HG03354 (cell line): Measurements from ENCODE around the gene QRFP.

Source experiments
- ATAC-seq: cut with Tn5 transposase; IDR thresholded peaks from one replicate; pipeline ENCODE4 v1.9.1; 2021; ENCODE audit warnings: mild to moderate bottlenecking; ENCODE audit not compliant: unreplicated experiment, poor library complexity, severe bottlenecking

Gene QRFP

GRCh38 chr9:130893341-130894101, 3.1 kb downstream of the QRFP start:
- no peak for ATAC-seq

- no peak for ATAC-seq
Observed at GRCh38 chr9:130892477-130893304, 3.9 kb downstream of the QRFP start.

- no peak for ATAC-seq
Observed at GRCh38 chr9:130891688-130892476, 4.7 kb downstream of the QRFP start.

- ATAC-seq = no peak
Observed at GRCh38 chr9:130890870-130891687, 5.5 kb downstream of the QRFP start.

- ATAC-seq = no peak
Observed at GRCh38 chr9:130890124-130890523, 6.5 kb downstream of the QRFP start.

GRCh38 chr9:130888146-130888885, 8.3 kb downstream of the QRFP start:
- no peak for ATAC-seq

GRCh38 chr9:130887494-130888144, 9.0 kb downstream of the QRFP start:
- ATAC-seq = no peak

- ATAC-seq = no peak
Observed at GRCh38 chr9:130886981-130887380, 9.6 kb downstream of the QRFP start.

GRCh38 chr9:130885484-130886375, 10.9 kb downstream of the QRFP start:
- ATAC-seq = no peak

GRCh38 chr9:130884542-130885483, 11.8 kb downstream of the QRFP start:
- ATAC-seq = no peak

- ATAC-seq = no peak
Observed at GRCh38 chr9:130884111-130884531, 12.5 kb downstream of the QRFP start.

- ATAC-seq = no peak
Observed at GRCh38 chr9:130883479-130883878, 13.1 kb downstream of the QRFP start.

GRCh38 chr9:130882696-130883225, 13.9 kb downstream of the QRFP start:
- no peak for ATAC-seq

GRCh38 chr9:130881516-130881915, 15.1 kb downstream of the QRFP start:
- no peak for ATAC-seq

GRCh38 chr9:130880599-130881220, 15.9 kb downstream of the QRFP start:
- ATAC-seq = no peak
